T-helper 2 cell treated with Interferon-gamma antibody and Interleukin-4, amounts not matched to agents 5 μg/mL and 100 μg/mL, for 36 hours (primary cell): ENCODE results near the gene TNFAIP8L1.
A peak's percentile ranks its signal among the peaks of the same experiment; 100 is the strongest.
"Not testable (repeated sequence)": the region's sequence is repeated elsewhere in the genome, so short reads cannot be mapped to it uniquely, and the experiment has no call there.

ENCODE experiments used
- DNase-seq: peaks from one replicate; pipeline ENCODE4 v3.0.0; 2021; ENCODE audit warnings: low spot score
- H3K27ac Mint-ChIP-seq: one replicate; pipeline ENCODE4 v1.8.0; 2021; ENCODE audit warnings: mild to moderate bottlenecking, mixed read lengths
- H3K27me3 Mint-ChIP-seq: one replicate; pipeline ENCODE4 v1.8.0; 2021; ENCODE audit warnings: low read depth, mixed read lengths
- H3K36me3 Mint-ChIP-seq: one replicate; pipeline ENCODE4 v1.8.0; 2021; ENCODE audit warnings: low read depth, mixed read lengths
- H3K4me1 Mint-ChIP-seq: one replicate; pipeline ENCODE4 v1.8.0; 2021; ENCODE audit warnings: low read depth, mixed read lengths
- H3K4me3 Mint-ChIP-seq: one replicate; pipeline ENCODE4 v1.8.0; 2022; ENCODE audit warnings: mild to moderate bottlenecking, moderate library complexity, mixed read lengths
- H3K9me3 Mint-ChIP-seq: one replicate; pipeline ENCODE4 v1.8.0; 2021; ENCODE audit warnings: mixed read lengths

Gene TNFAIP8L1

DNA sequence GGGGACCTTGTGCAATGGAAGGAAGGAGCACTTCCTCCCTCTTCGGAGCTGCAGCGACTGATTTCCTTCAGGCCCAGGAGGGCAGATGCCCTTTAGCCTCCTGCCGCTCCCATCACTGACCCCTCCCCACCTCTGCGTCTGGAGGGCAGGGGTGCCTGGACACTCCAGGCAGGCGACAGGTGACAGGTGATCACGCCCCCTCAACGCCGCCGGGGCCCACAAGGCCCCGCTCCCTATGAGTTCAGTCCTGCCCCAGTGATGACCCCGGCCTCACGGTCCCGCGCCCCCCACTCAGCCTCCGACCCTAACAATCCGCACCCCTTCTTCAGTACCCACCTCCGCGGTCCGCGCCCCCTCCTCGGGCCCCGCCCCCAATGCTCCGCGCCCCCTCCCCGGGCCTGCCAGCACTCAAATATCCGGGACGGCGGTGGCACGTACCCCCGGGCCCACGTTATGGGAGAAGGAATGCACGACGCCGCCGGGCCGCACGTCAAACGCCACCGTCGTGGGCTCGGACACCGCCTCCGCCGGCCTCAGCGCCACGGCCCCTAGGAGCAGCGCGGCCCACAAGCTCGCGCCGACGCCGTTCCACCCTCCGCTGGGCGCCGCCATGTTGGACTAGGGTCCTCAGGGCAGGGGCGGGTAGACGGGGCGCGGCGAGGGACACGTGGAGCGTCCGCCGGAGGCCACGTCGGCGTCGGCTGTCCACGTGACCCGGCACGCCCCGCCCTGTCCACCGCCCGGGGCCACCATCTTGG lies 30.6 kb downstream of the TNFAIP8L1 start, which contains the start of gene MYDGF:
MYDGF (minus strand) TSS at position 620 of the 758 bp plus-strand sequence; CDS start at position 612, 8 bp downstream.
- peak; percentile 92 for DNase-seq
- Mint-ChIP-seq H3K9me3 (no peaks in the 10 kb centered on the region), H3K4me1 (peaks cover 7% of the 10 kb centered on the region), H3K4me3 (peak within 1 kb of the TSS; percentile 85), H3K36me3 (peaks cover 21% of the 10 kb centered on the region), H3K27ac (peak within 1 kb of the TSS; percentile 88), H3K27me3 (no peaks in the 10 kb centered on the region)

DNA sequence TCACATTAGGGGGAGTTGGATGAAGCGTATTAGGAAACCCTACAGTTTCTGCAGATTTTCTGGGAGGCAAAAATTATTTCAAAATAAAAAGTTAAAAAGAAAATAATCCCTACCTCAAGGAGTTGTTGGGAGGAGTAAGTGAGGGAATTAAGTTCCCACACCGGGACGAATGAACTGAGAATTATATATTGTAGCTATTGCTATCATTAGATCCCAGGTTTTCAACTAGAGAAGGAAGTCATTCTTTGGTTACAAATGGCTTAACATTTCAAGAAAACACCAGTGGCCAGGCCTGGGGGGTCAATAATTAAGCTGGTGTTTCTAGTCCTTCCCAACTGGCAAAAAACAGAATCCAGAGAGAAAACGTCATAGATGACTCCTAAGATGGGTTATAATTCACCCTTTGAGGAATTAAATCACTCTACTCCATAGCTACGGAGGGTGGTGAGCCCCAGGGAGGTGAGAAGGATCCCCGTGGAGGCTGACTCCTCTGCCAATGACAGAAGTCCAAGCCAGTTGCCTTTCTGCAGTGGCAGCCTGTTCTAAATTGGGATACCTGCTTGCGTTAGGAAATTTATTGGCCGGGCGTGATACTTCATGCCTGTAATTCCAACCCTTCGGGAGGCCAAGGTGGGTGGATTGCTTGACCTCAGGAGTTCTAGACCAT lies 32.0 kb downstream of the TNFAIP8L1 start:
- Mint-ChIP-seq H3K36me3 (peaks cover 19% of the 10 kb centered on the region), H3K4me1 (peaks cover 7% of the 10 kb centered on the region), H3K27ac (peak overlapping the region; percentile 47), H3K27me3 (no peaks in the 10 kb centered on the region), H3K4me3 (peak overlapping the region; percentile 37), H3K9me3 (no peaks in the 10 kb centered on the region)
- DNase-seq = no peak

DNA sequence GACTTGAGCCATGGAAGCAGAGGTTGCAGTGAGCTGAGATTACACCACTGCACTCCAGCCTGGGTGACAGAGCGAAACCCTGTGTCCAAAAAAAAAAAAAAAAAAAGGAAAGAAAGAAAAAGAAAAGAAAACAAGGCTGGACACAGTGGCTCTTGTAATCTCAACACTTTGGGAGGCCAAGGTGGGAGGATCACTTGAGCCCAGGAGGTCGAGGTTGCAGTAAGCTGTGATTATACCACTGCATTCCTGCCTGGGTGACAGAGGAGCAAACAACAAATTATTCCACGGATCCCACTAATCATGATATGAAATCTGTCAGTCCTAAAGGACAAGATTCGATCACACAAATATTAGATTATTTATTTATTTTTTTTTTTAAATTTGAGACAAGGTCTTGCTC lies 33.9 kb downstream of the TNFAIP8L1 start:
- H3K27ac Mint-ChIP-seq = no peak overlapping the region
- peaks cover 17% of the 10 kb centered on the region for H3K36me3 Mint-ChIP-seq
- H3K27me3 Mint-ChIP-seq = no peaks in the 10 kb centered on the region
- H3K4me3 Mint-ChIP-seq = no peak overlapping the region
- peaks cover 7% of the 10 kb centered on the region for H3K4me1 Mint-ChIP-seq
- DNase-seq = no peak
- H3K9me3 Mint-ChIP-seq = no peaks in the 10 kb centered on the region

DNA sequence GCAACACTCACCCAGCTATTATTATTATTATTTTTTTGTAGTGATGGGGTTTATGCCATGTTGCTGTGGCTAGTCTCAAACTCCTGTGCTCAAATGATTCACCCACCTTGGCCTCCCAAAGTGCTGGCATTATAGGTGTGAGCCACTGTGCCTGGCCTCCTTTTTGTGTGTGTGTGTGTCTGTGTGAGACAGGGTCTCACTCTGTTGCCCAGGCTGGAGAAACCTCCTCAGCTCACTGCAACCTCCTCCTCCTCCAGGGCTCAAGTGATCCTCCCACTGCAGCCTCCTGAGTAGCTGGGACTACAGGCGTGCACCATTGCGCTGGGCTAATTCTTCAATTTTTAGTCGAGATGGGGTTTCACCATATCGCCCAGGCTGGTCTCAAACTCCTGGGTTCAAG lies 34.4 kb downstream of the TNFAIP8L1 start:
- peaks cover 16% of the 10 kb centered on the region for H3K36me3 Mint-ChIP-seq
- H3K27me3 Mint-ChIP-seq = no peaks in the 10 kb centered on the region
- no peaks in the 10 kb centered on the region for H3K9me3 Mint-ChIP-seq
- no peak overlapping the region for H3K4me3 Mint-ChIP-seq
- H3K4me1 Mint-ChIP-seq = peaks cover 6% of the 10 kb centered on the region
- no peak overlapping the region for H3K27ac Mint-ChIP-seq
- DNase-seq = no peak

DNA sequence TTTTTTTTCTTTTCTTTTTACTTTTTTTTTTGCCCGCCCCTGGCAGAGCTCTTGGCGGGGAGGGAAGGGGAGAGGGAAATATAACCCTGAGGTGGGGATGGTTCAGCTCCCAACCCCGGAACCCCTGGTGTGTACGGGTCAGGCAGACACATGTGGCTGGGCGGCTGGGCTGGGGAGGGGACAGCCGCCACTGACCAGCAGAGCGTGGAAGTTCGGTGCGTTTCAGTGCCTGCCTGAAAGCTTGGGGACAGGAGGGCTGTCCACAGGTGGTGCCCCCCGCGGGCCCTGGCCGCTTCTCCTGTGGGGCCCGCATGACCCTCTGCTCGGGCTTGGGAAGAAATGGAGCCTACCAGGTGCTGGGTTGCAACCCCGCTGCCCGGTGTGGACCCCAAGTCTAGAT lies 36.0 kb downstream of the TNFAIP8L1 start:
- Mint-ChIP-seq H3K4me1 (peaks cover 3% of the 10 kb centered on the region), H3K4me3 (no peak overlapping the region), H3K36me3 (peaks cover 15% of the 10 kb centered on the region), H3K27ac (no peak overlapping the region), H3K9me3 (no peaks in the 10 kb centered on the region), H3K27me3 (no peaks in the 10 kb centered on the region)
- DNase-seq = no peak

DNA sequence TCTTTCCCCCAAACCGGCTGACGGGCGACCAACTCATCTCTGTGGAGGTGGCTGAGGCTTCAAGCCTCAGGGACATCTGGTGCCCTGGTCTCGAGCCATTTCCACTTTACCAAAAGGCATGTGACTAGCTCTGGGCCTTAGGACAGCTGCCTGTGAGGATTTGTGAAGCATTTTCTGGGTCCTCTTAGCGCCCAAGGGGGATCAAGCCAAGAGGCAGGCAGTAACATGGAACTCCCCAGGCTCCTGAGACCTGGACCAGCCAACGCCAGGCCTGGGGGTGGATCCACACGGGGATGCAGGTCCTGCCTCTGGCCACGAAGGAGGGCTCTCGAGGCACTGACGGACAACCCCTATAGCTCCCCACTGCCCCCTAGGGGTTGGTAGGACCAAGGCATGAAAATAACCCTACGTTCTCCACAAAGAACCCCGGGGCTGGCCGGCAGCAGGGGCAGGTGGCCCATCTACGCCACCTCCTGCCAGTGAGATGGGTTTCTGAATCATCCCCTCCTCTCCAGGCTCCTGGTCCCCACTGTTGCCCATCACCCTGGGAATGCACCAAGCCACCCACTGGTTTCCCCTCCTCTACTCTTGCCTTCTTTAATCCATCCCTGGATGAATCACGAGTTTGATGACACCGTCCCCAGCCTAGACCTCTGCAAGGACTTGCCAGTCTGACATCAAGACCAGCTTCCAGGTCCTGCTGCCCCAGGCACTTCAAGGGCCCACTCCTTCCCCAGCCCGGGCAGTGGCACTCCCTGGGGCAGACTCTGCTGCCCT lies 37.8 kb downstream of the TNFAIP8L1 start:
- DNase-seq = no peak
- peaks cover 17% of the 10 kb centered on the region for H3K36me3 Mint-ChIP-seq
- no peaks in the 10 kb centered on the region for H3K27me3 Mint-ChIP-seq
- no peak overlapping the region for H3K27ac Mint-ChIP-seq
- H3K9me3 Mint-ChIP-seq = no peaks in the 10 kb centered on the region
- no peaks in the 10 kb centered on the region for H3K4me1 Mint-ChIP-seq
- H3K4me3 Mint-ChIP-seq = no peak overlapping the region

DNA sequence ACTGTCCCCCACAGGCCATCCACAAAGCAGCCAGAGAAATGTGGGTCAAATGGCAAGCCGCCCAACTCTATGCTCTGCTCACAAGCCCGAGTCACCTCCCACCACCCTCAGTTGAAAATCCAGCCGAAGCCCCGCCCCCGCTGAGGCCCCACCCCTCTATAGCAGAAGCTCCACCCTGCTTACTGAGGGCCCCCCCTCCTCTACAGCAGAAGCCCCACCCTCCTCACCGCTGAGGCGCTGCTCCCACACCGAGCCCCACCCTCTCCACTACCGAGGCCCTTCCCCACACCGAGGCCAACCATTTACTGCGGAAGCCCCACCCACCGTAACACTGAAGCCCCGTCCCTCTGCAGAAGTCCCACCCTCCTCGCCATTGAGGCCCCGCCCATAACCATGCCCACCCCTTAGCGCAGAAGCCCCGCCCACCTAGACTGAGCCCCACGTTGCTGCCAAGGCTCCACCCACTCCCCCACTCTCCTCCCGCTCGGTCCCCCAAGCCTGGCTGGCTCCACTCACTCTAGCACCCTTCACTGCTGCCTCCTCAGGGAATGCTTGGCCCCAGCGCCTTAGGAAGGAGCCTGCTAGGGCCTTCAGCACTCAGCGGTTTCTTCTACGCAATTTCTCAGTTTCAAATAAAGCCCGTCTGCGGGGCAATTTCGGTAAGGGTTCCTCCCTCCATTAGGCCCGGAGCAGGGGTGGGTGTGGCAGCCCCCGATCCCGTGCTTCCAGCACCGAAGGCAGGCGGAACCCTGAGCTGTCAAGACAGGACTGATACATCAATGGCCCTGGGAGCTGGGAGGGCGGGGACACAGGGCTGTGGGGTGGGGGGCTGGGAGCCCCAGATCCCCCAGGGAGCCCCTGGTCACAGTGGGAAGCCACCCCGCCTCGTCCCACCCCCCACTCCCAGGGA lies 39.8 kb downstream of the TNFAIP8L1 start:
- no peak overlapping the region for H3K4me3 Mint-ChIP-seq
- H3K4me1 Mint-ChIP-seq = no peaks in the 10 kb centered on the region
- no peak for DNase-seq
- H3K36me3 Mint-ChIP-seq = peaks cover 24% of the 10 kb centered on the region
- no peaks in the 10 kb centered on the region for H3K9me3 Mint-ChIP-seq
- no peaks in the 10 kb centered on the region for H3K27me3 Mint-ChIP-seq
- H3K27ac Mint-ChIP-seq = no peak overlapping the region

DNA sequence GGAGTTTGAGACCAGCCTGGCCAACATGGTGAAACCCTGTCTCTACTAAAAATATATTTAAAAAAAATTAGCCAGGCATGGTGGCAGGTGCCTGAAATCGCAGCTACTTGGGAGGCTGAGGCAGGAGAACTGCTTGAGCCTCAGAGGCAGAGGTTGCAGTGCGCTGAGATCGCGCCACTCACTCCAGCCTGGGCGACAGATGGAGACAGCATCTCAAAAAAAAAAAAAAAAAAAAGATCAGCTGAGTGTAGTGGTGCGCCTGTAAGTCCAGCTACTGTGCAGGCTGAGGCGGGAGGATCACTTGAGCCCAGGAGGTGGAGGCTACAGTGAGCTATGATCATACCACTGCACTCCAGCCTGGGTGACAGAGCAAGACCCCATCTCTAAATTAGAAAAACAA lies 40.7 kb downstream of the TNFAIP8L1 start:
- not testable (repeated sequence) for DNase-seq, H3K27ac Mint-ChIP-seq, H3K9me3 Mint-ChIP-seq, H3K4me1 Mint-ChIP-seq, H3K27me3 Mint-ChIP-seq, H3K4me3 Mint-ChIP-seq
- peaks cover 24% of the 10 kb centered on the region for H3K36me3 Mint-ChIP-seq

DNA sequence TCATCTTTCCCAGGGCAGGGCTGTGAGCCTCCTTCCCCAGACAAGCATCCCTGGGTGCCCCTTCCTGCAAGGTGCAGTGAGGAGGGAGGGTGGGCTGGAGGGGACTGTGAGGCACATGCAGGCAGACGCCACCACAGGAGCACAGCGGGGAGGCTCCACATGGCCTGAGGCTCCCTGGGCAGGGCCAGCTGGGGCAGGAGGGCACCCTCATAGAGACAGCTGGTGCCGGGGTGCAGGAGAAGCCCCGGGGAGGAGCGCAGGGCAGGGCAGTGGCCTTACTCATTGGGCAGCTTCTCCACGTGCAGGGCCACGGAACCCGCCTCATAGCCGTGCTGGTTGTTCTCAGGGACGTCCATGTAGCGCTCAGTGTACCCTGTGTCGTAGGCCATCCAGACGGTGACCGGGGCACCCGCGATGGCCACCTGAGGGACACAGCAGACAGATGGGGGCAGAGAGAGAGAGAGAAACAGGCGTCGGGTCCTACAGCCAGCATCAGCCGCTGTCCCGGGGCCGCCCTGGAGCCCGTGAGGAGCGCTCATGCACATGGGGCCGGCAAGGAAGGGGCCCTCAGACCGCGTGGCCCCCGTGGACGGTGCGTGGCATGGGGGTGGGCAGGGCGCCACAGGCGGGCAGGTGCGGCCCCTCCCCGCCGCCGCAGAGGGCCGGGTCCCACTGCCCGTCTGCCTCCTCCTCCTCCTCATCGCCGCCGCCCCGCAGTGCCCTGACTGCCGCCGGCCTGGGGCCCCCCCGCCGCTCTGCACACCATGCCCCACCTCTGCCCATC lies 43.3 kb downstream of the TNFAIP8L1 start:
- Mint-ChIP-seq H3K9me3 (no peaks in the 10 kb centered on the region), H3K36me3 (peaks cover 22% of the 10 kb centered on the region), H3K4me1 (no peaks in the 10 kb centered on the region), H3K27me3 (no peaks in the 10 kb centered on the region), H3K4me3 (no peak overlapping the region), H3K27ac (no peak overlapping the region)
- DNase-seq = no peak

DNA sequence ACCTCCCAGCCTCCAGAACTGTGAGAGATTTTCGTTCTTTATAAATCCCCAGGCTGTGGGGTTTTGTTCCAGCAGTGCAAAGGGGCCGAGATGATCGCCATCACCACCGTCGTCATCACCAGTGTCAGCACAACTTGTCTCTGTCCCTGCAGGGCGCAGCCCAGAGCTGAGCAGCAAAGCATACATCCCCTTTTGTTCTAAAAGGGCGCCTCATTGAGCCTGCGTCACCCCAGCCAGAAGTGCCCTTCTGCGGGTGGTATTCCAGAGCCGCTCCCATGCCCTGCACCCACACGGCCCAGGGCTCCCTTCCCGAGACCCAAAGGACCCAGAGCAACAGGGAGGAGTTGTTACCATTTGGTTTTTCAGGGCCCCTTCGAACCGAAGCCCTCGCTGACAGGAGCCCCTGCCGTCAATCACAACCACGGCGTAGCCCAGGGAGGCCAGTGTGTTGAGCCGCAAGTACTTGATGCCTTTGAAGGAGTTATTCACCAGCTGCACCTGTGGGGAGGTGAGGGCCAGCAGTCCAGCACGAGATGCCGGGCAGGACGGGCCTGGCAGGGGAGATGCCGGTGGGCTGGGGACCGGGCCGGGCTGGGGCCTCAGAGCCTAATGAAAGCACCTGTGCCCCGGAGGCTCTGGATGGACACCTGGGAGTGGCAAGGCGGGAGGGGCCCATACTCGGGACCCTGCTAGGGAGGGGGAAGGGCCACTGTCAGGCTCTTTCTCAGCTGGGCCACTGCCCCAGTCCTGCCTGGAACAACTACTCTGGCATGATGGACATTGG lies 45.2 kb downstream of the TNFAIP8L1 start:
- Mint-ChIP-seq H3K9me3 (no peaks in the 10 kb centered on the region), H3K27me3 (no peaks in the 10 kb centered on the region), H3K4me3 (no peak overlapping the region), H3K36me3 (peaks cover 15% of the 10 kb centered on the region), H3K4me1 (no peaks in the 10 kb centered on the region), H3K27ac (no peak overlapping the region)
- no peak for DNase-seq

DNA sequence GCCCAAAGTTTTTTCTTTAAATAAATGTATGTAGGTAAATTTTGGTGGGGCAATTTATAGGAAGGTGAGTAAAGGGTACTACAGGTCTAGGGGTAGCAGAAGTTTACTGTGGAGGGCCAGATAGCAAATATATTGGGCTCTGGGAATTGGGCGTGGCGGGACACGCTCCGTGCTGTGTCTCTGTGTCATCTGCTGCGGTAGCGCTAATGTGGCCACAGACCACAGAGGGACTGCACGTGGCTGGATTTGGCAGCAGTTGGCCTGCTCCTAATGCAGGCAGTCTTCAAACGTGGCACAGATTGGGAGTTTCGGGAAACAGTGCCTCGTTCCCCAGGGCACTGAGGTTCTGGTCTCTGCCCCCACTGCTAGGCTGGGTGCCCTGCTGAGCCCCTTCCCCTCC lies 47.4 kb downstream of the TNFAIP8L1 start:
- no peaks in the 10 kb centered on the region for H3K9me3 Mint-ChIP-seq
- no peak overlapping the region for H3K27ac Mint-ChIP-seq
- H3K27me3 Mint-ChIP-seq = no peaks in the 10 kb centered on the region
- H3K4me3 Mint-ChIP-seq = no peak overlapping the region
- DNase-seq = no peak
- peaks cover 17% of the 10 kb centered on the region for H3K36me3 Mint-ChIP-seq
- H3K4me1 Mint-ChIP-seq = no peaks in the 10 kb centered on the region

DNA sequence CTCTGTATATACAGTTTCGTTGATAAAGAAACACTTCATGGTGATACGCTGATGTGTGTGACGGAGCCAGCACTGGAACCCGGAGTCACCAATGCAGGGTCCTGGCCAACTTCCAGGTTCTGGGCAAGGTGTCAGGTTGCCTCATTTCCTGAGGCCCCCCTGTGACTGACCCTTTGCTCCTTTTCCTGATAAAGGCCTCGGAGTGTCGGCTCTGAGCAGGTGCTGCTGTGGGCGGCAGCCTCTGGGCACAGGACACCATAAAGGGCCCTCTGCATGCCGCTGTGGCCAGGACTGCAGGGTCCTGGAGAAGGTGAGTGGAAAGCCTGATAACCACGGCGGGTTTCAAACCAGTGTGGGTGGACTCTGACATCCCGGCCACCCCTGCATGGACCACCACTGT lies 48.1 kb downstream of the TNFAIP8L1 start:
- no peak for DNase-seq
- Mint-ChIP-seq H3K36me3 (peaks cover 15% of the 10 kb centered on the region), H3K4me3 (no peak overlapping the region), H3K27ac (no peak overlapping the region), H3K9me3 (no peaks in the 10 kb centered on the region), H3K4me1 (no peaks in the 10 kb centered on the region), H3K27me3 (no peaks in the 10 kb centered on the region)
